Vagina (tissue), 2 donors: ENCODE results near the gene KDM2A. TPM values are rescaled to one million over a fixed set of nuclear protein-coding genes. Genes with fewer than 3 reads are reported as not detected.

Source experiments
- DNase-seq, 2 donors: peaks; one replicate each; pipeline ENCODE4 v3.0.0-alpha.2; 2017; ENCODE audit errors: extremely low spot score in 2 of 2
- H3K27ac ChIP-seq: fragments of 200-600 bp; sonication (generic); one replicate; pipeline ENCODE4 v1.5.1; 2019
- H3K27me3 ChIP-seq: fragments of 200-600 bp; sonication (generic); one replicate; pipeline ENCODE4 v1.5.1; 2019
- H3K36me3 ChIP-seq, 2 donors: fragments of 200-600 bp; sonication (generic); one replicate each; pipeline ENCODE4 v1.5.1; 2017 to 2019
- H3K4me1 ChIP-seq: fragments of 200-600 bp; sonication (generic); one replicate; pipeline ENCODE4 v1.5.1; 2019
- H3K4me3 ChIP-seq, 2 donors: fragments of 200-600 bp; sonication (generic); 1 replicate in 1 of 2; 2 replicates in 1 of 2; pipeline ENCODE4 v1.5.1; 2016 to 2019
- H3K9me3 ChIP-seq: fragments of 200-600 bp; sonication (generic); one replicate; pipeline ENCODE4 v1.5.1; 2019
- CTCF ChIP-seq, 3 experiments: fragments of 450-650 bp in 2 of 3; fragments of 200-600 bp in 1 of 3; sonication (generic) in 1 of 3; IDR thresholded peaks; one replicate each; pipeline ENCODE4 v1.5.1; 2017 to 2019; ENCODE audit warnings: antibody characterized with exemption in 3 of 3, mild to moderate bottlenecking in 2 of 3, moderate library complexity in 2 of 3
- POLR2A ChIP-seq, 2 donors: fragments of 450-650 bp; IDR thresholded peaks; one replicate each; pipeline ENCODE4 v1.6.1; 2017; ENCODE audit warnings: antibody characterized with exemption in 2 of 2, mild to moderate bottlenecking in 2 of 2, moderate library complexity in 2 of 2
- POLR2AphosphoS5 ChIP-seq, 2 donors: sonication (generic); formaldehyde crosslinking; IDR thresholded peaks; one replicate each; pipeline ENCODE4 v1.9.0; 2017; ENCODE audit warnings: antibody characterized with exemption in 2 of 2, mild to moderate bottlenecking in 2 of 2, low read depth in 1 of 2; ENCODE audit not compliant: insufficient read depth in 1 of 2
- intact Hi-C: fragments of 100-400 bp; cut with DNase I; formaldehyde crosslinking; loops from one replicate; pipeline ENCODE4 v1.15.1; 2023
- total RNA-seq: library from RNA; depleted of rRNA; stranded (reverse); fragments of >200 nt; gene quantifications from one replicate; pipeline ENCODE4 v1.2.3, GENCODE V29; 2016

Gene KDM2A
- total RNA-seq, 1 donor from 2014 or later, result 51.8 TPM

GRCh38 chr11:67302571-67303131 is 183.6 kb downstream of the KDM2A start:
- no peak for TF ChIP-seq POLR2AphosphoS5 (IDR thresholded peaks at IDR 0.05; ENCODE audit: insufficient read depth in 1 of 2, low read depth in 1 of 2)
- no peak for TF ChIP-seq CTCF (IDR thresholded peaks at IDR 0.05)
- TF ChIP-seq POLR2A (IDR thresholded peaks at IDR 0.05), result no peak
- DNase-seq, result no peak
- Histone ChIP-seq H3K4me1 (peaks cover 36% of the 10 kb centered on the region), H3K27me3 (no peaks in the 10 kb centered on the region), H3K4me3 (peak overlapping the region; percentile 66 to 89), H3K27ac (peak overlapping the region; percentile 89), H3K36me3 (peaks cover 0 to 35% of the 10 kb centered on the region in 2 donors), H3K9me3 (no peaks in the 10 kb centered on the region)
- intact Hi-C loops, result no loop called here

- H3K36me3 ChIP-seq, result peaks cover 0 to 34% of the 10 kb centered on the region in 2 donors
- no peaks in the 10 kb centered on the region for H3K9me3 ChIP-seq
- TF ChIP-seq POLR2AphosphoS5 (IDR thresholded peaks at IDR 0.05; ENCODE audit: insufficient read depth in 1 of 2, low read depth in 1 of 2) (peak in 1 of 2 donors; percentile 44), POLR2A (IDR thresholded peaks at IDR 0.05) (no peak)
- H3K27ac ChIP-seq, result peak within 1 kb of the TSS; percentile 89
- peak within 1 kb of the TSS; percentile 66 to 89 for H3K4me3 ChIP-seq
- DNase-seq, result no peak
- intact Hi-C loops, result no loop called here
- H3K27me3 ChIP-seq, result no peaks in the 10 kb centered on the region
- H3K4me1 ChIP-seq, result peaks cover 36% of the 10 kb centered on the region
These were observed 184.2 kb downstream of the KDM2A start, which contains the start of gene SSH3 for GRCh38 chr11:67303132-67303834. Gene SSH3, plus strand, starts transcription at chr11:67303530. Its CDS starts 96 bp downstream, at chr11:67303626.

GRCh38 chr11:67303835-67304411 is 184.9 kb downstream of the KDM2A start:
- Histone ChIP-seq H3K27me3 (no peaks in the 10 kb centered on the region), H3K36me3 (peaks cover 0 to 28% of the 10 kb centered on the region in 2 donors), H3K9me3 (no peaks in the 10 kb centered on the region), H3K4me3 (peak overlapping the region; percentile 66 to 89), H3K4me1 (peaks cover 36% of the 10 kb centered on the region), H3K27ac (peak overlapping the region; percentile 89)
- DNase-seq, result no peak
- intact Hi-C loops, result no loop called here
- TF ChIP-seq CTCF (IDR thresholded peaks at IDR 0.05) (no peak), POLR2A (IDR thresholded peaks at IDR 0.05) (no peak)

GRCh38 chr11:67304511-67305113 is 185.5 kb downstream of the KDM2A start:
- peaks cover 0 to 25% of the 10 kb centered on the region in 2 donors for H3K36me3 ChIP-seq

More at GRCh38 chr11:67304511-67305113, 185.5 kb downstream of the KDM2A start:
- Histone ChIP-seq H3K9me3 (no peaks in the 10 kb centered on the region), H3K27me3 (no peaks in the 10 kb centered on the region), H3K4me3 (peak overlapping the region; percentile 66 to 89), H3K27ac (peak overlapping the region; percentile 89), H3K4me1 (peaks cover 36% of the 10 kb centered on the region)
- DNase-seq, result no peak
- TF ChIP-seq POLR2A (IDR thresholded peaks at IDR 0.05) (no peak), POLR2AphosphoS5 (IDR thresholded peaks at IDR 0.05; ENCODE audit: insufficient read depth in 1 of 2, low read depth in 1 of 2) (no peak), CTCF (IDR thresholded peaks at IDR 0.05) (no peak)
- intact Hi-C loops, result no loop called here
